NCI-H146 treated with DMSO at 0.1 percent for 48 hours (cell line): Measurements from ENCODE around the gene PECR.
"Not testable (repeated sequence)": the region's sequence is repeated elsewhere in the genome, so short reads cannot be mapped to it uniquely, and the experiment has no call there.

Experiments used
- DNase-seq: peaks from one replicate; lab custom pipeline; 2025; ENCODE audit not compliant: unreplicated experiment; lab: John Stamatoyannopoulos, UW

PECR gene

GRCh38 chr2:216107320-216107719, 25.7 kb upstream of the PECR start:
- no peak for DNase-seq

GRCh38 chr2:216104691-216105090, 23.1 kb upstream of the PECR start:
- no peak for DNase-seq

GRCh38 chr2:216103213-216103612, 21.6 kb upstream of the PECR start:
- no peak for DNase-seq

- DNase-seq = no peak
These were observed 19.5 kb upstream of the PECR start for GRCh38 chr2:216101109-216101508.

GRCh38 chr2:216098421-216099334, 17.1 kb upstream of the PECR start:
- no peak for DNase-seq

- no peak for DNase-seq
These were observed 13.1 kb upstream of the PECR start for GRCh38 chr2:216094701-216095100.

- no peak for DNase-seq
These were observed 11.0 kb upstream of the PECR start for GRCh38 chr2:216092646-216093045.

GRCh38 chr2:216090369-216090786, 8.8 kb upstream of the PECR start:
- no peak for DNase-seq

- no peak for DNase-seq
These were observed 4.7 kb upstream of the PECR start for GRCh38 chr2:216086207-216086893.

- DNase-seq = no peak
These were observed 2.9 kb upstream of the PECR start for GRCh38 chr2:216084547-216084946.

- no peak for DNase-seq
These were observed 2.1 kb upstream of the PECR start for GRCh38 chr2:216083464-216084281.

- DNase-seq = peak; percentile 19
These were observed 1.2 kb upstream of the PECR start for GRCh38 chr2:216082805-216083204.

GRCh38 chr2:216082117-216082711, 605 bp upstream of the PECR start:
- DNase-seq = peak; percentile 36

GRCh38 chr2:216081012-216081411, 597 bp downstream of the PECR start:
- DNase-seq = no peak

GRCh38 chr2:216080048-216080447, 1.6 kb downstream of the PECR start:
- DNase-seq = not testable (repeated sequence)

GRCh38 chr2:216078776-216079175, 2.8 kb downstream of the PECR start:
- DNase-seq = no peak

GRCh38 chr2:216075510-216076485, 5.8 kb downstream of the PECR start:
- no peak for DNase-seq

GRCh38 chr2:216074794-216075193, 6.8 kb downstream of the PECR start:
- no peak for DNase-seq

- no peak for DNase-seq
These were observed 7.2 kb downstream of the PECR start for GRCh38 chr2:216074380-216074779.

GRCh38 chr2:216073773-216074172, 7.8 kb downstream of the PECR start:
- DNase-seq = no peak
